Measurements from ENCODE around the gene MRPS2.
A peak's percentile ranks its signal among the peaks of the same experiment; 100 is the strongest.
"Not testable (repeated sequence)": the region's sequence is repeated elsewhere in the genome, so short reads cannot be mapped to it uniquely, and the experiment has no call there.

The MRPS2 gene

GRCh38 chr9:135534826-135535225 is 34.3 kb downstream of the MRPS2 start:
- DNase-seq: not testable (repeated sequence)

DNA sequence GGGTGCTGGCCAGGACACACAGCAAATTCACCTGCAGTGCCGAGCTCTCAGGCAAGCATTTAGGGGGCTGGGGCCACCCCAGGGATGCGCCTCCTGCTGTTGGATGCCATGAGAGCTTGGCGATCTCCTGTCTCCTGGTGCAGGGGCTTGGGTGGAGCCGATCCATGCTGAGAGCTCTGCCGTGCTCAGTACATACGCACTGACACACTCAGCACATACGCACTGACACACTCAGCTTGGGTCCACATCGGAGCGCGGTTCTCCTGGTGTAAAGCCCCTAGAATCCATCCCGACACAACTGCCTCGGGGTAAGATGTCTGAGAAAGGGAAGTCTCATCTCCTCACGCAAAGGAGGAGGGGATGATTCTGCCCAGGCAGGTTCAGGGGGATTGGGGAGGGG is 35.1 kb downstream of the MRPS2 start:
- not testable (repeated sequence) for DNase-seq

GRCh38 chr9:135536216-135536615 is 35.7 kb downstream of the MRPS2 start:
- peak; percentile 74 for DNase-seq

GRCh38 chr9:135543262-135543894 is 42.9 kb downstream of the MRPS2 start:
- not testable (repeated sequence) for DNase-seq

- DNase-seq: no peak
Measured at GRCh38 chr9:135544981-135545635, 44.6 kb downstream of the MRPS2 start.

DNA sequence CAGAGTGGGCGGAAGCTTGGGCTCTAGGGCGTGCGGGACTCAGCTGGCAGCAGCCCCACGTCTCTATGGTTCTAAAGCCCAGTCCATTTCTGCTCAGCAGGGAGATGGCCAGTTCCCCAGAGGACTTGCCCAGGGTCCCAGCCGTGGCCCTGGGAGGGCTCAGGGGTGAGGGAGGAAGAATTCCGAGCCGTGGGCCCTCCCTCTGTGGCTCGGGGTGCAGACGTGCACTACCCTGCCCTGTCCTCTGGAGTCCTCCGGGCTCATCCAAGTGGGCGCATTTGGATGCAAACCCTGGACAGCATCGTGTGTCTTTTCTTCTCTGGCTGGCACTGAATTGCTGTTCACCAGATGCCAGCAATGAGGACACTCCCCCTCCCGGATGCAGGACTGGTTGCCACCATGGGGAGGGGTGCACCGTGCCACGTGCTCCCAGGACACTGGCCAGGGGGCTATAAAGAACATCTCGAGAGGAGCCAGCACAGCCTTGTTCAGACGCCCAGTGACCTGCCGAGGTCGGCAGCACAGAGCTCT is 45.2 kb downstream of the MRPS2 start, which contains the start of gene OBP2A:
OBP2A (plus strand) TSS at position 481 of the 531 bp plus-strand sequence. CDS start 55 bp downstream, outside the sequence.
- not testable (repeated sequence) for DNase-seq

- DNase-seq: not testable (repeated sequence)
Measured at GRCh38 chr9:135546792-135547617, 46.5 kb downstream of the MRPS2 start.

- DNase-seq: no peak
Measured at GRCh38 chr9:135547756-135548736, 47.6 kb downstream of the MRPS2 start.

GRCh38 chr9:135549478-135550343 is 49.2 kb downstream of the MRPS2 start:
- not testable (repeated sequence) for DNase-seq

GRCh38 chr9:135550344-135550918 is 49.9 kb downstream of the MRPS2 start:
- no peak for DNase-seq

GRCh38 chr9:135551031-135551430 is 50.5 kb downstream of the MRPS2 start:
- DNase-seq: no peak

- DNase-seq: no peak
Measured at GRCh38 chr9:135551456-135551855, 51.0 kb downstream of the MRPS2 start.

DNA sequence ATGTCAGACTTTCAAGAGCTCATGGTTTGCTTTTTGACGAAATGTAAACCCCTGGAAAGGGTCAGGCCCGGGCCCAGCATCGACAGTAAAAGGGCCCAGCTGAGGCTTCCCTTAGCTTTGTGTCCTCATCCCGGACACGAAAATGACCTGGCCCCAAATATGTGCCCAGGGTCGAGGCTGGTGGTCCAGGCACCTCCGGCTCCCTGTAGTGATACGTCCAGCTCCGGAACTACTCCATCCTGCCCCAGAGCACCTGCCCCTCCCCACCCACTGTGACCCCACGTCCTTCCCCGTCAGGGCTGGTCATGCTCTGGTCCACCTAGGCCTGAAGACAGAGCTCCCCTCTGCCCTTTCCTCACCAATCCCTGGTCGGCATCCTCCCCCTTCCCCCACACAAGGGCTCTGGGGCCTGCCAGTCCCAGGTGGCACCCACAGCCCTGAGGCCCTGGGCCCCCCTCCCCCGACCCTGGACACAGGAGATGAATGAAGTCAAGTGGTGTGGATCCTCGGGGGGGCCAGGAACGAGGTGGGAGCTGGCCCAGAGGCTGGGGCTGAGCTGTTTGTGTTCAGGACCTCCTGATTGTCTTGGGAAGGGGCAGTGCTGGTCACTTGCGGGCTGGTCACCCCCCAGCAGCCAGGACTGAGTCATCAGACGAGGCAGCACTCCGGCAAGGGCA is 51.7 kb downstream of the MRPS2 start:
- DNase-seq: no peak

GRCh38 chr9:135552698-135553171 is 52.3 kb downstream of the MRPS2 start:
- DNase-seq: no peak
